ENCODE results near the gene RREB1.

Gene RREB1

DNA sequence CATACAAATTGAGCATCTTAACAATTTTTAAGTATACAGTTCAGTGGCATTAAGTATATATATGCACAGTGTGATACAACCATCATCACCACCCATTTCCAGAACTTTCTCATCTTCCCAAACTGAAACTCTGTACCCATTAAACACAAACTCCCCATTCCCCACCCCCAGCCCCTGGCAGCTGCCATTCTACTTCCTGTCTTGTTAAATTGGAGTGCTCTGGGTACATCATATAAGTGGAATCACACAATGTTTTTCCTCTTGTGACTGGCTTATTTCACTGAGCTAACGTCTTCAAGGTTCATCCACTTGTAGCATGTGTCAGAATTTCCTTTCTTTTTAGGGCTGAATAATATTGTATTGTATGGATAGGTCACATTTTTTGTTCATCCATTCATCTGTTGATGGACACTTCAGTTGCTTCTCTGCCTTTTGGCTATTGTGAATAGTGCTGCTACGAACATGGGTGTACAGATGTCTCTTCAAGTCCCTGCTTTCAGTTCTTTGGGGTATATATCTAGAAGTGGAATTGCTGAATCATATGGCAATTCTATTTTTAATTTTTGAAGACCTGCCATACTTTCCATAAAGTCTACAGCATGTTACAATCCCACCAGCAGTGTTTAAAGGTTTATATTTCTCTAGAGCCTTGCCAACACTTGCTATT, 19.6 kb upstream of the RREB1 start:
- DNase-seq (ENCODE audit: low read depth in 2 of 3, low spot score in 2 of 3) = no peak

- DNase-seq (ENCODE audit: low read depth in 2 of 3, low spot score in 2 of 3) = no peak
These were observed 8.8 kb upstream of the RREB1 start for GRCh38 chr6:7098993-7099392.

DNA sequence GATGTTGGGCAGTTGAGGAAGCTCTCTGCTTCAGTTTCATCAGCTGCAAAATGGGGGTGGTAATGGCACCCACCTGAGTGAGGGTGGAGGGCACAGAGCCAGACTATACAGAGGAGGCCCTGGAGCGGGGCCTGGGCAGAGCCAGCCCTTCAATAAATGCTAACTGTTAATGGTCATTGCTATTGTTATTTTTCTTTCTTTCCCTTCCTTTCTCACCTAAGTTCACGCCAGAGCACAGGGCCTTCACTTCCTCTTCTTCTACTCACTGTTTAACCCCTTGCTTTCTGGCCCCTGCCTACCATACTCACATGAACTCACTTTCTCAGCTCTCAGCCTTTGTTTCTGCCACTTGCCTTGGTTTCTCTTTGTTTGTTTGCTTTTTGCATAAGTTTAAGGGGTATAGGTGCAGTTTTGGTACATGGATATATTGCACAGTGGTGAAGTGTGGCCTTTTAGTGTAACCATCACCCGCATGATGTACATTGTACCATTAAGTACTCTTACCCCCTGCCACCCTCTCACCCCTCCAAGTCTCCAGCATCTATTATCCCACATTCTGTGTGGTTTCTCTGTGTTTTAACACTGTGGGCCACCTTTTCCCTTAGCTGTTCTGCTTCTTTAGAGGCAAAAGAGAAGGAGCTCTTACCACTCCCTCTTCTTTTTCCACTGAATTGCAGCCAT, 7.5 kb upstream of the RREB1 start:
- DNase-seq (ENCODE audit: low read depth in 2 of 3, low spot score in 2 of 3) = no peak

- DNase-seq (ENCODE audit: low read depth in 2 of 3, low spot score in 2 of 3) = no peak
These were observed 7.0 kb upstream of the RREB1 start for GRCh38 chr6:7100753-7101081.

DNA sequence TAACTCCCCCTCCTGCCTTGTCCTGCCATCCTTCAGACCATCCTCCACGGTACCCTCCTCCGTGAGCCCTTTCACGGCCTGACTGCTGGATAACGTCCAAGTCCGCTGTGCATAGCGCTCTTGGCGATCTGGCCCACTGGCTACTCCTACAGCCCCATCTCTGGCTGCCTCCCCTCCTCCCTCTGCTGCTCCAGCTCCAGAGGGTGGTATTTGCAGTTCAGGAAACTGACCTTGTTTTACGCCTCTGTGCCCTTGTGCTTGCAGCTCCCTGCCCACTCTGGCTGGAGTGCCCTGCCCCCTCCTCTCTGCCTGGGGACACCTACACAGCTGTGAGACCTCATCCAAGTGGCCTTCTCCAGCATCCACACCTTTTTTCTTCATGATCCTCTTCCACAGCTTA, 6.5 kb upstream of the RREB1 start:
- DNase-seq (ENCODE audit: low read depth in 2 of 3, low spot score in 2 of 3) = no peak

- no peak for DNase-seq (ENCODE audit: low read depth in 2 of 3, low spot score in 2 of 3)
These were observed 3.0 kb upstream of the RREB1 start for GRCh38 chr6:7104752-7105151.

DNA sequence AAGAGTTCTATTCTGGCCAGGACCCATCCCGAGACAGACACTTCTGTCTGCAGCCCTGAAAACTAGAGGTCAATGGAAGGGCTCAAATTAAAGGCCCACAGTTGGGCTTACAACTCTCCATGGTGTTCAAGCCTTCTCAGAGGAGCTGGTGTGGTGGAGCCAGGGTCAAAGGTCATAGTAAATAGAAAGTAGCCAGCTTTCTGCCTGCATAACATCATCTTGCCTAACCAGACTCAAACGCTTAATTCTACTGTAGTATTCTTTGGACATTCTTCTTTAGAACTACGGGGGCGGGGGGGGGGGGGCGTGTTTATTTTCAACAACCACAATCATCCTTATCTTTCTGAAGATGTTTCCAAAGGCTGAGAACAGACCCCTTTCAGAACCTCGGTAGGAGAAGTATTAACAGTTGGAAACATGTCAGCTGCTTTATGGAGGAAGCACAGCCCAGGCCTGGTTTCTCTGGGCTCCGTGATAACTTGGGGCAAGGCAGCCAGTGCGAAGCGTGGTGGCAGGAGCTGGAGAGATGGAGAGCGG, 1.5 kb upstream of the RREB1 start:
- DNase-seq (ENCODE audit: low read depth in 2 of 3, low spot score in 2 of 3) = peak in 1 of 3 experiments; percentile 22

DNA sequence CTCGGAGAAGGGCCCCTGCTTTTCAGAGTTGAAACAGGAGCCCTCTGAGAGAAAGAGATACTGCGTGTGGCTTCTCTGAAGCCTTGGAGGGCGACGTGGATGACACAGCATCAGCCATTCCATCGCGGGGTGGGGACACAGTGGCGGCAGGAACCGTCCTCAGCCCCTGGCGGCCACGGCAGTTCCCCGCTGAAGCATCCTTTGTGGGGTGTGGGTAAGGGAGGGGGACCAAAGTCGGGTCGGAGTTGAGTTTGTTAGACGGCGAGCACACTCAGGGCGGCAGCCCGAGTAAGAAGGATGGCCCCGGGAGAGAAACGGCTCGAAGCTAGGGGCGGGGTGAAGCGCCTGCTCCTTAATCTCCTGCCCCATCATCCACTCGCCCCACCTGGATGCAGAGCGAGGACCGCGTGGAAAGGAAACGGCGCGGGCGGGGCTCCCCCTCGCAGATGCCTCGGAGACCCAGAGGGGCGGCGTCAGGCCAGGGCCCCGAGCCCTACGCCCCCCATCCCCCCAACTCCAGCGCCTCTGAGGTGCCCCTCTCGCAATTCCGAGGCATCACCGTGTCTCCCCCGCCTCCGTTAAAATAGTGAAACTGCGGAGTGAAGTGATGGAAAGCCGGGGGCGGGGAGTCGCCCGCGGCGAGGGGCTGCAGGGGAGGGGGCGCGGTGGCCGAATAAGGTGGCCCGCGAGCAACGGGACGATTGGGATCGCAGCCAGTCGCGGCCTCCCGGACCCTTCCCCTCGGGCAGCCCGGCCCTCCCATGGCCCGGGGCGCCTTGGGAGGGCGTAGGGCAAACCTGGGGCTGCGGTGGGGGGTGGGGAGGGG, 796 bp upstream of the RREB1 start:
- DNase-seq (ENCODE audit: low read depth in 2 of 3, low spot score in 2 of 3) = peak; percentile 42 to 50 (median 43)

GRCh38 chr6:7108196-7108963, 619 bp downstream of the RREB1 start:
- DNase-seq (ENCODE audit: low read depth in 2 of 3, low spot score in 2 of 3) = peak in 1 of 3 experiments; percentile 19

- DNase-seq (ENCODE audit: low read depth in 2 of 3, low spot score in 2 of 3) = peak in 1 of 3 experiments; percentile 17
These were observed 1.4 kb downstream of the RREB1 start for GRCh38 chr6:7108964-7109836.

- DNase-seq (ENCODE audit: low read depth in 2 of 3, low spot score in 2 of 3) = no peak
These were observed 2.5 kb downstream of the RREB1 start for GRCh38 chr6:7110092-7110792.

DNA sequence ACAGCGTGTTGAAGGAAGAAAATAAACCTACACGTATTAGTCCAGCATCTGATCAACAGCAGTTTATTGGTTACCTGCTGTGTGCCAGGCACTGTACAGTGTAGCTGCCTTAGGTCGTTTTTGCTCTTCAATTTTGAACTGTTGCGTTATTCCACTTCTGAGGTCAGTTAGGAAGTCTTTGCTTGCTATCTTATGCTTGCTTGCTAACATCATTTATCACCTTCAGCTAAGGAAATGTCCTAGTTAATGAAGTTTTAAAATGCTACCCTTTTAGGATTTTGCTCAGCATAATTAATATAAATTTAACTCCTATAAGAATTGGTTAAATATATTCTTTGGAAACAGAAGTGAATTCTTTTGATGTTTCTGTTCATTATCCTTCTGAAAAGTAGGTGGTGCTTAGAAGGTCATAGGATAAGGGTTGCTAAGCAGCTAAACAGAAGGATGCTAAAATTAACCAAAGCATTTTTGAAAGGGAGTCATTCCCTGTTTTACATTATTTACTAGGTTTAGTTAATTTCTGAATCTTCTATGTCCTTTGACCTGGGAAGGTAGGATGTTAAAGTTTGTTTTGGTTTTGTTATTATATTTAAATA, 3.4 kb downstream of the RREB1 start:
- no peak for DNase-seq (ENCODE audit: low read depth in 2 of 3, low spot score in 2 of 3)

- no peak for DNase-seq (ENCODE audit: low read depth in 2 of 3, low spot score in 2 of 3)
These were observed 4.4 kb downstream of the RREB1 start for GRCh38 chr6:7112171-7112570.

- no peak for DNase-seq (ENCODE audit: low read depth in 2 of 3, low spot score in 2 of 3)
These were observed 5.1 kb downstream of the RREB1 start for GRCh38 chr6:7112741-7113313.

DNA sequence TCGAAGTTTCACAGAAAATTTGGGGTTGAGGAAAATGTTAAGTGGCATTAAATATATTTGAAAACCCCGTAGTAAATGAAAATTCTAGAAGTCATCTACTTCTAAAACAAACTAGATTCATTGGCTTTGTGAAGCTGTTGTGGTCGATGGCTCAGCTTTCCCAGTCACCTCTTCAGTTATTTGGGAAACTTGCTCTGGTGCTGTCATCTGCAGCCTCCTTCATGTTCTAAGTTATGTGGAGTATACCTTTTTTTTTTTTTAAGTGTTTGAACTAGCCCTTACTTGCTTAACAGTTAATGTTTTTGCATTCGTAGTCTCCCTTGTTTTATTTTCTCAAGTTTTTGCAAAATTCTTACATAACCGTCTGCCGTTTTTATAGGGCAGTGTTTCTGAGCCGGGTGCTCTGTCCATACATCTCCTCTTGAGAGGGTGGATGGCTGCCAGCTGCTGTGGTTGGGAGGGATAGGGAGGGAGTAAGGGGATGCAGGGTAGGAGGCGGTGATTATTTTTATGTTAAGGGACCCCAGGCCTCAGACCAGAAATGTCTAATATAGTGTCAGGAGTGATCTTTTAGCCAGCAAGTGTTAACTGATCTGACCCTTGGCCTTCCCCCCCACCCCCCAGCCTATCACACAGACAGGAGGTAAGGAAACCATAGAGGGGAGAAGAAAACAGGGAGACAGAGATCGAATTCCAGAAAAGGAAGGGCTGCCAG, 7.1 kb downstream of the RREB1 start:
- no peak for DNase-seq (ENCODE audit: low read depth in 2 of 3, low spot score in 2 of 3)

GRCh38 chr6:7115543-7116231, 7.9 kb downstream of the RREB1 start:
- DNase-seq (ENCODE audit: low read depth in 2 of 3, low spot score in 2 of 3) = no peak

DNA sequence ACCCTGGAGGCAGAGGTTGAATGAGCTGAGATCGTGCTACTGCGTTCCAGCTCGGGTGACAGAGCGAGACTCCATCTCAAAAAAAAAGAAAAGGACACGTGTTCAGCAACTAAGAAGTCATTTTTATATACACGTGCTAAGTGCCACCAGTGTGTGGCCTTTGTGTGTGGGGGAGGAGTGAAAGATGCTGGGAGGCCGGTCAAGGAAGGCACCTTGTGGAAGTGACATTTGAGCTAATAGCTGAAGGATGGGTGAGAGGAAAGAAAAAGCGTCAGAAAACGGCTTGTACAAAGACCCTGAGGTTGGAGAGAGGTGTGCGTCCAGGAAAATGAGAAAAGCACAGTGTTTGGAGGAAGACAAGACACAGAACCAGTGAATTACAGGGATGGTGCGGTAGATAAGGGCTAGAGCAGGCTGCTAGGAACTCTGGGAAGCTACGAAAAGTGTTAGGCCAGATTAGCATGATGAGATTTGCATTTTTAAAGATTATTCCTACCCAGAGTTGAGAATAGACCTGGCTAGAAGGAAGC, 11.6 kb downstream of the RREB1 start:
- no peak for DNase-seq (ENCODE audit: low read depth in 2 of 3, low spot score in 2 of 3)

All from activated CD8-positive, alpha-beta memory T cell treated with anti-CD3 and anti-CD28 coated beads for 48 hours (primary cell).